CD8-positive, alpha-beta memory T cell (primary cell): ENCODE results near the gene PPM1D. TPM values are rescaled to one million over a fixed set of nuclear protein-coding genes. Genes with fewer than 3 reads are reported as not detected.
"Not testable (repeated sequence)": the region's sequence is repeated elsewhere in the genome, so short reads cannot be mapped to it uniquely, and the experiment has no call there.

ENCODE experiments used
- CTCF ChIA-PET: fragments of 350-600 bp; sonication (Branson Sonifier 250); formaldehyde crosslinking; loops from one replicate; lab custom pipeline; 2021; ENCODE audit warnings: antibody characterized with exemption; lab: Charles Lee
- POLR2A ChIA-PET: fragments of 350-600 bp; sonication (Branson Sonifier 250); formaldehyde crosslinking; loops from one replicate; lab custom pipeline; 2021; ENCODE audit warnings: antibody characterized with exemption; lab: Charles Lee
- DNase-seq, 5 donors: peaks; one replicate each; pipeline versions ENCODE4 v3.0.0 to v3.0.0-alpha.2; 2020 to 2022; ENCODE audit warnings: mixed read lengths in 1 of 5
- H3K27ac ChIP-seq: one replicate; pipeline ENCODE4 v1.7.0; 2013; ENCODE audit warnings: low read depth, mild to moderate bottlenecking, low read length, moderate library complexity
- H3K27me3 ChIP-seq: 2 replicates; pipeline ENCODE4 v1.7.0; 2013; ENCODE audit warnings: low read length, mild to moderate bottlenecking; ENCODE audit not compliant: insufficient read depth, poor library complexity, severe bottlenecking
- H3K36me3 ChIP-seq: 2 replicates; pipeline ENCODE4 v1.7.0; 2013; ENCODE audit warnings: mild to moderate bottlenecking, low read length, moderate library complexity; ENCODE audit not compliant: insufficient read depth
- H3K4me1 ChIP-seq: 2 replicates; pipeline ENCODE4 v1.7.0; 2013; ENCODE audit warnings: mild to moderate bottlenecking, low read length, moderate library complexity; ENCODE audit not compliant: insufficient read depth
- H3K4me3 ChIP-seq: 2 replicates; pipeline ENCODE4 v1.7.0; 2013; ENCODE audit warnings: mild to moderate bottlenecking, low read length
- H3K9me3 ChIP-seq: 2 replicates; pipeline ENCODE4 v1.7.0; 2013; ENCODE audit warnings: mild to moderate bottlenecking, low read length
- H3K27ac Mint-ChIP-seq, 8 donors: one replicate each; pipeline ENCODE4 v1.8.0; 2020 to 2021; ENCODE audit warnings: mixed read lengths in 8 of 8, mild to moderate bottlenecking in 6 of 8, inconsistent platforms in 3 of 8, moderate library complexity in 3 of 8
- H3K27me3 Mint-ChIP-seq, 2 donors: one replicate each; pipeline ENCODE4 v1.8.0; 2020 to 2021; ENCODE audit warnings: mixed read lengths in 2 of 2, mild to moderate bottlenecking in 1 of 2, moderate library complexity in 1 of 2
- H3K36me3 Mint-ChIP-seq, 3 donors: one replicate each; pipeline ENCODE4 v1.8.0; 2020 to 2021; ENCODE audit warnings: mixed read lengths in 3 of 3, inconsistent platforms in 1 of 3, mild to moderate bottlenecking in 1 of 3
- H3K4me1 Mint-ChIP-seq, 3 donors: one replicate each; pipeline ENCODE4 v1.8.0; 2020 to 2021; ENCODE audit warnings: mixed read lengths in 3 of 3, inconsistent platforms in 1 of 3, mild to moderate bottlenecking in 1 of 3
- H3K4me3 Mint-ChIP-seq, 7 donors: one replicate each; pipeline ENCODE4 v1.8.0; 2020 to 2021; ENCODE audit warnings: mixed read lengths in 7 of 7, mild to moderate bottlenecking in 6 of 7, moderate library complexity in 4 of 7, inconsistent platforms in 2 of 7
- H3K9me3 Mint-ChIP-seq, 5 donors: one replicate each; pipeline ENCODE4 v1.8.0; 2020 to 2022; ENCODE audit warnings: mixed read lengths in 5 of 5, mild to moderate bottlenecking in 3 of 5, moderate library complexity in 2 of 5, inconsistent platforms in 1 of 5
- polyA plus RNA-seq: library from polyadenylated mRNA; unstranded; fragments of 300-500 nt; fragmentation: Illumina TruSeq; gene quantifications from one replicate; pipeline ENCODE4 v1.2.3, GENCODE V29; 2021
- total RNA-seq, 2 experiments: library from RNA; stranded (reverse); gene quantifications; one replicate each; pipeline ENCODE4 v1.2.3, GENCODE V29; 2021

PPM1D gene
- total RNA-seq (10 to 100 TPM; 17.8 to 19.0 TPM), polyA plus RNA-seq (13.1 TPM)

GRCh38 chr17:60599620-60600489, at the start of gene PPM1D:
Gene PPM1D, plus strand, starts transcription at chr17:60600193. Its CDS starts 222 bp downstream, at chr17:60600415.
- H3K4me3 ChIP-seq: peak within 1 kb of the TSS; percentile 90
- ChIA-PET CTCF (interaction anchor here (0.7 to 2.3 kb wide), 6 partner anchors 11 to 77 kb away, joined by 3 to 7 read pairs (median 4); partner anchors contain the start of gene BCAS3), POLR2A (interaction anchor here (0.6 to 1.4 kb wide), 4 partner anchors 9 to 77 kb away, joined by 3 to 11 read pairs (median 4); partner anchors contain the start of gene BCAS3)
- Mint-ChIP-seq H3K9me3 (no peaks in the 10 kb centered on the region), H3K27ac (peak within 1 kb of the TSS; percentile 92 to 99 (median 96)), H3K4me3 (peak within 1 kb of the TSS; percentile 89 to 99 (median 97)), H3K36me3 (peaks cover 0 to 23% (median 1%) of the 10 kb centered on the region in 3 donors), H3K4me1 (peaks cover 43 to 52% (median 50%) of the 10 kb centered on the region in 3 donors), H3K27me3 (no peaks in the 10 kb centered on the region)
- no peaks in the 10 kb centered on the region for H3K9me3 ChIP-seq
- peaks cover 22% of the 10 kb centered on the region for H3K4me1 ChIP-seq
- H3K27me3 ChIP-seq: no peaks in the 10 kb centered on the region
- no peaks in the 10 kb centered on the region for H3K36me3 ChIP-seq
- peak; percentile 96 to 98 (median 97) for DNase-seq
- peak within 1 kb of the TSS; percentile 93 for H3K27ac ChIP-seq

GRCh38 chr17:60552255-60552654, 47.7 kb upstream of the PPM1D start:
- H3K27me3 Mint-ChIP-seq, H3K27ac ChIP-seq, CTCF ChIA-PET, H3K4me3 Mint-ChIP-seq, H3K36me3 Mint-ChIP-seq, H3K4me1 ChIP-seq, DNase-seq, POLR2A ChIA-PET, H3K27ac Mint-ChIP-seq, H3K27me3 ChIP-seq, H3K4me3 ChIP-seq, H3K9me3 Mint-ChIP-seq, H3K4me1 Mint-ChIP-seq, H3K9me3 ChIP-seq, H3K36me3 ChIP-seq: not testable (repeated sequence)

GRCh38 chr17:60554377-60554788, 45.6 kb upstream of the PPM1D start:
- no peaks in the 10 kb centered on the region for H3K4me1 Mint-ChIP-seq
- POLR2A ChIA-PET: no interaction called here

GRCh38 chr17:60555786-60556185, 44.2 kb upstream of the PPM1D start:
- Histone ChIP-seq H3K9me3 (no peaks in the 10 kb centered on the region), H3K4me1 (no peaks in the 10 kb centered on the region), H3K36me3 (no peaks in the 10 kb centered on the region), H3K27ac (no peak overlapping the region), H3K27me3 (no peaks in the 10 kb centered on the region), H3K4me3 (no peak overlapping the region)
- Mint-ChIP-seq H3K27ac (peak overlapping the region in 1 of 8 donors; percentile 7), H3K36me3 (peaks cover 0 to 9% (median 0%) of the 10 kb centered on the region in 3 donors), H3K9me3 (peaks cover 0 to 16% (median 12%) of the 10 kb centered on the region in 5 donors), H3K4me3 (no peak overlapping the region), H3K4me1 (no peaks in the 10 kb centered on the region), H3K27me3 (peaks cover 6 to 15% of the 10 kb centered on the region in 2 donors)
- DNase-seq: no peak
- ChIA-PET CTCF (no interaction called here), POLR2A (interaction anchor here (0.7 kb wide), 1 partner anchor 19 kb away, joined by 4 read pairs; no protein-coding TSS in a partner anchor)

More at GRCh38 chr17:60554377-60554788, 45.6 kb upstream of the PPM1D start:
- Mint-ChIP-seq H3K4me3 (no peak overlapping the region), H3K9me3 (peaks cover 0 to 16% (median 12%) of the 10 kb centered on the region in 5 donors), H3K27me3 (peaks cover 6 to 10% of the 10 kb centered on the region in 2 donors), H3K36me3 (peaks cover 0 to 9% (median 0%) of the 10 kb centered on the region in 3 donors), H3K27ac (no peak overlapping the region)
- no peaks in the 10 kb centered on the region for H3K4me1 ChIP-seq
- no peak for DNase-seq
- no peak overlapping the region for H3K4me3 ChIP-seq
- CTCF ChIA-PET: no interaction called here
- H3K27me3 ChIP-seq: no peaks in the 10 kb centered on the region
- no peaks in the 10 kb centered on the region for H3K9me3 ChIP-seq
- no peaks in the 10 kb centered on the region for H3K36me3 ChIP-seq
- H3K27ac ChIP-seq: no peak overlapping the region

GRCh38 chr17:60557805-60558204, 42.2 kb upstream of the PPM1D start:
- ChIA-PET POLR2A (no interaction called here), CTCF (no interaction called here)
- H3K27ac ChIP-seq: no peak overlapping the region
- Mint-ChIP-seq H3K4me1 (no peaks in the 10 kb centered on the region), H3K27ac (no peak overlapping the region), H3K27me3 (peaks cover 6 to 17% of the 10 kb centered on the region in 2 donors), H3K4me3 (no peak overlapping the region), H3K9me3 (peaks cover 0 to 16% (median 12%) of the 10 kb centered on the region in 5 donors), H3K36me3 (peaks cover 0 to 9% (median 0%) of the 10 kb centered on the region in 3 donors)
- no peak overlapping the region for H3K4me3 ChIP-seq
- no peaks in the 10 kb centered on the region for H3K4me1 ChIP-seq
- no peaks in the 10 kb centered on the region for H3K9me3 ChIP-seq
- H3K36me3 ChIP-seq: no peaks in the 10 kb centered on the region
- DNase-seq: no peak
- H3K27me3 ChIP-seq: no peaks in the 10 kb centered on the region

GRCh38 chr17:60559659-60559994, 40.4 kb upstream of the PPM1D start:
- Mint-ChIP-seq H3K4me1 (no peaks in the 10 kb centered on the region), H3K4me3 (no peak overlapping the region), H3K27me3 (peaks cover 6 to 17% of the 10 kb centered on the region in 2 donors), H3K36me3 (peaks cover 0 to 9% (median 0%) of the 10 kb centered on the region in 3 donors), H3K9me3 (peaks cover 0 to 16% (median 11%) of the 10 kb centered on the region in 5 donors), H3K27ac (no peak overlapping the region)
- ChIA-PET POLR2A (no interaction called here), CTCF (no interaction called here)
- Histone ChIP-seq H3K36me3 (no peaks in the 10 kb centered on the region), H3K4me1 (no peaks in the 10 kb centered on the region), H3K4me3 (no peak overlapping the region), H3K9me3 (no peaks in the 10 kb centered on the region), H3K27me3 (no peaks in the 10 kb centered on the region), H3K27ac (no peak overlapping the region)
- DNase-seq: no peak

- no peak overlapping the region for H3K27ac Mint-ChIP-seq
- no peaks in the 10 kb centered on the region for H3K36me3 ChIP-seq
- no peak overlapping the region for H3K27ac ChIP-seq
- no peak for DNase-seq
- H3K36me3 Mint-ChIP-seq: peaks cover 0 to 9% (median 0%) of the 10 kb centered on the region in 3 donors
- H3K9me3 ChIP-seq: no peaks in the 10 kb centered on the region
- no peaks in the 10 kb centered on the region for H3K27me3 ChIP-seq
- no peak overlapping the region for H3K4me3 ChIP-seq
- POLR2A ChIA-PET: no interaction called here
- CTCF ChIA-PET: no interaction called here
- H3K27me3 Mint-ChIP-seq: peaks cover 6 to 17% of the 10 kb centered on the region in 2 donors
- no peak overlapping the region for H3K4me3 Mint-ChIP-seq
- H3K4me1 Mint-ChIP-seq: no peaks in the 10 kb centered on the region
- H3K4me1 ChIP-seq: no peaks in the 10 kb centered on the region
- peaks cover 0 to 16% (median 10%) of the 10 kb centered on the region in 5 donors for H3K9me3 Mint-ChIP-seq
Observed at GRCh38 chr17:60559995-60560859, 39.8 kb upstream of the PPM1D start.
